Measurements from ENCODE around the gene TGFBR2. TPM values are rescaled to one million over a fixed set of nuclear protein-coding genes. Genes with fewer than 3 reads are reported as not detected.
A peak's percentile ranks its signal among the peaks of the same experiment; 100 is the strongest.

Gene TGFBR2
- polyA plus RNA-seq, 3 donors: 46.6 to 60.3 (median 57.0) TPM

GRCh38 chr3:30712991-30713390, 106.6 kb downstream of the TGFBR2 start:
- no peak for TF ChIP-seq CTCF (IDR thresholded peaks at IDR 0.05)
- Histone ChIP-seq H3K79me2 (ENCODE audit: insufficient read depth, low read length) (no peaks in the 10 kb centered on the region), H3K36me3 (replicated peaks in 1 of 2; ENCODE audit: control insufficient read depth in 1 of 2, insufficient read depth in 2 of 2, low read length in 2 of 2) (no peaks in the 10 kb centered on the region), H2AFZ (ENCODE audit: insufficient read depth, low read depth, low read length, poor library complexity, severe bottlenecking) (peak overlapping the region; percentile 52), H3K27me3 (ENCODE audit: control insufficient read depth in 2 of 2, insufficient read depth in 2 of 2, low read length in 2 of 2) (no peaks in the 10 kb centered on the region), H3K27ac (ENCODE audit: low read depth in 1 of 2, low read length in 2 of 2) (no peak overlapping the region), H3K4me3 (replicated peaks in 1 of 3; ENCODE audit: low read depth in 2 of 3, low read length in 3 of 3) (peak overlapping the region in 1 of 3 experiments; percentile 27), H4K20me1 (ENCODE audit: insufficient read depth, low read length) (no peaks in the 10 kb centered on the region), H3K4me1 (ENCODE audit: control insufficient read depth in 1 of 2, insufficient read depth in 2 of 2, low read length in 2 of 2) (peaks cover 0 to 6% of the 10 kb centered on the region in 2 donors), H3K4me2 (replicated peaks; ENCODE audit: extremely low read depth, low read length, poor library complexity, severe bottlenecking) (peak overlapping the region; percentile 35), H3K9me3 (replicated peaks in 1 of 2; ENCODE audit: control insufficient read depth in 1 of 2, insufficient read depth in 1 of 2, low read length in 2 of 2) (no peaks in the 10 kb centered on the region), H3K9ac (ENCODE audit: insufficient read depth, low read length, poor library complexity, severe bottlenecking) (no peak overlapping the region)
- DNase-seq: no peak
- Mint-ChIP-seq H3K36me3 (no peaks in the 10 kb centered on the region), H3K9me3 (peaks cover 0 to 10% (median 0%) of the 10 kb centered on the region in 7 donors), H3K27me3 (ENCODE audit: low read depth in 3 of 3) (peaks cover 0 to 2% (median 0%) of the 10 kb centered on the region in 3 donors), H3K27ac (no peak overlapping the region), H3K4me3 (peak overlapping the region in 1 of 2 donors; percentile 73), H3K4me1 (peaks cover 9% of the 10 kb centered on the region)
- intact Hi-C loops (cut with micrococcal nuclease): no loop called here
- no CpG with 5 or more reads among the region's 4 CpGs for WGBS (ENCODE audit: insufficient coverage)

GRCh38 chr3:30713885-30714503, 107.6 kb downstream of the TGFBR2 start:
- DNase-seq: no peak
- no peaks in the 10 kb centered on the region for H3K9me3 ChIP-seq (replicated peaks in 1 of 2; ENCODE audit: control insufficient read depth in 1 of 2, insufficient read depth in 1 of 2, low read length in 2 of 2)
- no peaks in the 10 kb centered on the region for H3K79me2 ChIP-seq (ENCODE audit: insufficient read depth, low read length)
- no peak overlapping the region for H3K4me3 ChIP-seq (replicated peaks in 1 of 3; ENCODE audit: low read depth in 2 of 3, low read length in 3 of 3)
- Mint-ChIP-seq H3K27me3 (ENCODE audit: low read depth in 3 of 3) (peaks cover 0 to 2% (median 0%) of the 10 kb centered on the region in 3 donors), H3K4me1 (peaks cover 9% of the 10 kb centered on the region), H3K27ac (no peak overlapping the region), H3K4me3 (no peak overlapping the region), H3K36me3 (no peaks in the 10 kb centered on the region), H3K9me3 (peaks cover 0 to 11% (median 0%) of the 10 kb centered on the region in 7 donors)
- peaks cover 0 to 6% of the 10 kb centered on the region in 2 donors for H3K4me1 ChIP-seq (ENCODE audit: control insufficient read depth in 1 of 2, insufficient read depth in 2 of 2, low read length in 2 of 2)
- intact Hi-C loops (cut with micrococcal nuclease): no loop called here
- H4K20me1 ChIP-seq (ENCODE audit: insufficient read depth, low read length): no peaks in the 10 kb centered on the region
- no peak overlapping the region for H3K9ac ChIP-seq (ENCODE audit: insufficient read depth, low read length, poor library complexity, severe bottlenecking)
- WGBS (ENCODE audit: insufficient coverage): 100% methylated on average over 2 of the region's 3 CpGs
- TF ChIP-seq CTCF (IDR thresholded peaks at IDR 0.05): no peak
- H3K27ac ChIP-seq (ENCODE audit: low read depth in 1 of 2, low read length in 2 of 2): no peak overlapping the region
- no peak overlapping the region for H2AFZ ChIP-seq (ENCODE audit: insufficient read depth, low read depth, low read length, poor library complexity, severe bottlenecking)
- no peaks in the 10 kb centered on the region for H3K27me3 ChIP-seq (ENCODE audit: control insufficient read depth in 2 of 2, insufficient read depth in 2 of 2, low read length in 2 of 2)
- H3K4me2 ChIP-seq (replicated peaks; ENCODE audit: extremely low read depth, low read length, poor library complexity, severe bottlenecking): no peak overlapping the region
- H3K36me3 ChIP-seq (replicated peaks in 1 of 2; ENCODE audit: control insufficient read depth in 1 of 2, insufficient read depth in 2 of 2, low read length in 2 of 2): no peaks in the 10 kb centered on the region

Data from CD14-positive monocyte (primary cell).